ENCODE results near the gene SUN2.

The SUN2 gene

DNA sequence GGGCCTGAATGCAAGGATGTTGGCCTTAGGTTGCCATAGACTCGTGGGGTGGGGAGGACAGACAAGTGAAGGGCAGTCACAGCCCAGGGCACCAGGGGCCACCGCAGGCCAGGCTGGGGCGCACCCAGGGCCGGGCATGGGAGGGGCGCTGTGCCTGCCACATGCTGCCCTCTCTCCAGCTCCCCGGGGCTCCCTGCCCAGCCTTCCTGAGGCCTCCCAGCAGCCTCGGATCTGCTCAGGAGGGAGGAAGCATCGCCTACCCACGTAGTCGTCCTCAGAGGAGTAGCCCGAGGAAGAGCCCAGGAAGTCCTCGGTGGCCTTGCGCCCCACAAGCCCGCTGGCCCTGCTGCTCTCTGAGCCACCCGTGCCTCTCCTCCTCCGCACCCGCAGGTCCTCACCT is 5.2 kb downstream of the SUN2 start:
- Histone ChIP-seq H3K9ac (ENCODE audit: low read length) (no peak overlapping the region), H3K4me1 (ENCODE audit: control insufficient read depth, insufficient read depth, low read length) (peaks cover 13% of the 10 kb centered on the region), H3K9me3 (ENCODE audit: control insufficient read depth, low read length) (no peaks in the 10 kb centered on the region), H3K36me3 (ENCODE audit: control insufficient read depth, insufficient read depth, low read length, severe bottlenecking) (peaks cover 71% of the 10 kb centered on the region), H3K27me3 (replicated peaks; ENCODE audit: control insufficient read depth, insufficient read depth, low read length) (no peaks in the 10 kb centered on the region), H3K4me3 (ENCODE audit: low read length) (no peak overlapping the region)
- no peak for DNase-seq (ENCODE audit: low read depth)

DNA sequence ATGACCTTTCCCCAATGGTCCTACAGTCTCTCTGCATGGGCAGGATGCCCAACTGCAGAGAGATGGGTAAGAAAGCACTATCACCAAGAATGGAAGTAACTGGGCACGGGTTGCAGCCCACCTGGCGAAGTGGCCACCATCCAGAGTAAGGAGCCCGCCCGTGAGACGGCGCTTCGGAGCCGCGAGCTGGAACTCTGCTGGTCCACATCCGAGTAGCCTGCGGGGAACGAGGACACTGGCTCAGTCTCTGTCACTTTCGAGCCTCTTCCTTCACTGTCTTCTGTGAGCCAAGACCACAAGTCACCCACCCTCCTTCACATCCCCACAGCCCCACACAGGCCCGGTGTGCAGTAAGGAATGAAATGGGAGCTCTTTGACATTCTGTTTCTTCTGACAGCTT is 5.7 kb downstream of the SUN2 start:
- H3K4me1 ChIP-seq (ENCODE audit: control insufficient read depth, insufficient read depth, low read length), result peaks cover 12% of the 10 kb centered on the region
- no peak for DNase-seq (ENCODE audit: low read depth)
- H3K9me3 ChIP-seq (ENCODE audit: control insufficient read depth, low read length), result no peaks in the 10 kb centered on the region
- peaks cover 76% of the 10 kb centered on the region for H3K36me3 ChIP-seq (ENCODE audit: control insufficient read depth, insufficient read depth, low read length, severe bottlenecking)
- H3K27me3 ChIP-seq (replicated peaks; ENCODE audit: control insufficient read depth, insufficient read depth, low read length), result no peaks in the 10 kb centered on the region
- no peak overlapping the region for H3K4me3 ChIP-seq (ENCODE audit: low read length)
- no peak overlapping the region for H3K9ac ChIP-seq (ENCODE audit: low read length)

- Histone ChIP-seq H3K4me3 (ENCODE audit: low read length) (no peak overlapping the region), H3K36me3 (ENCODE audit: control insufficient read depth, insufficient read depth, low read length, severe bottlenecking) (peaks cover 91% of the 10 kb centered on the region), H3K9ac (ENCODE audit: low read length) (no peak overlapping the region), H3K9me3 (ENCODE audit: control insufficient read depth, low read length) (no peaks in the 10 kb centered on the region), H3K4me1 (ENCODE audit: control insufficient read depth, insufficient read depth, low read length) (peaks cover 3% of the 10 kb centered on the region), H3K27me3 (replicated peaks; ENCODE audit: control insufficient read depth, insufficient read depth, low read length) (no peaks in the 10 kb centered on the region)
- no peak for DNase-seq (ENCODE audit: low read depth)
Observed at GRCh38 chr22:38748487-38749136, 7.2 kb downstream of the SUN2 start.

DNA sequence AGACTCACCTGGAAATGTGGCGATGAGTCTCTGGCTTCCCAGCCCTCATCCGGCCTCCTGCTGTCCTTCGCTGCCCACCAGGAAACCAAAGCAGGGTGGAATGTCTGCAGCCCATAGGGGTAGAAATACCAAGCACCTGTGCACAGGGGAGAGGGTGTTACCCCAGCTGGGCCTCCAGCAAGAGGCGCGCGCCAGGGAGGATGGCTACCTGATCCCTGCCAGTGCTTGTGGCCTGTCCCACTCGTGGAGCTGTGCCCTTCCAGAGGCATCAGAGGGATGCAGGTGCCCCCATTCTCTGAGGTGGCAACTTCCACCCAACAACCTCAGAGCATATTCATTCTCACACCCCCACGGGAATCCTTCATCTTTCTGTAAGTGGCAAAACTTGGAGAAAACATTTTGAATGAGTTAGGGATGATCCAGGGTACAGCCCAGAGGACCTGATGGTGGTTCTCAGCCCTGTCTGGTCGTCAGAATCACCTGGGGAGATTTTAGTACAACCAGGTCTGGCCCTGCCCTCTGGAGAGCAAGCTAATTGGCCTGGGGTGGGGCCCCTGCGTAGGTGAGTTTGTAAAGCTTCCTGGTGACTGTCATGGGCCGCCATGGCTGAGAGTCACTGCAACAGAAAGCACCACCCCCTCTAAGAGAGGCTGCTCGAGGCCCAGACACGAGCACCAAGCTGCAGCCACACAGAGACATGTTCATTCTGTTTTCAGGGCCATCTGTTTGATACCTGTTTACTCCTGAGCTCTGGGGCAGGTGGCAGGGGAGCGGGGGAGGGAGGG is 9.9 kb downstream of the SUN2 start:
- H3K27me3 ChIP-seq (replicated peaks; ENCODE audit: control insufficient read depth, insufficient read depth, low read length), result no peaks in the 10 kb centered on the region
- H3K9me3 ChIP-seq (ENCODE audit: control insufficient read depth, low read length), result no peaks in the 10 kb centered on the region
- DNase-seq (ENCODE audit: low read depth), result no peak
- no peak overlapping the region for H3K9ac ChIP-seq (ENCODE audit: low read length)
- no peak overlapping the region for H3K4me3 ChIP-seq (ENCODE audit: low read length)
- peaks cover 96% of the 10 kb centered on the region for H3K36me3 ChIP-seq (ENCODE audit: control insufficient read depth, insufficient read depth, low read length, severe bottlenecking)
- H3K4me1 ChIP-seq (ENCODE audit: control insufficient read depth, insufficient read depth, low read length), result no peaks in the 10 kb centered on the region

DNA sequence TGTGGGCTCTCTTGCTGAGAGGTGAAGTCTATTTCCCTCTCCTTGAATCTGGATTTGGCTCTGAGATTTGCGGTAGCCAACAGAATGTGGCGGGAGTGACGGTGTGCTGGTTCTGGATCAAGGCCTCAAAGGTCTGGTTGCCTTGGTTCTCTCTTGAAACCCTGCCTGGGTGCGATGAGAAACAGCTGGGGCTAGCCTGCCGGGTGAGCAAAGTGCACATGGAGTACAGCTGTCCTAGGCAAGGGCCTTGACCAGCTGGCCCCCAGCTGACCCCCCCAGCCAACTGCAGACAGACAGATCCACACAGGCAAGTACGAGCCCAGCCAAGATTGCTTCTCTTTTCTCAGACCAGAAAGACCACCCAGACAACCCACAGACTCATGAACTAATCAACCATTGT is 10.8 kb downstream of the SUN2 start:
- H3K9me3 ChIP-seq (ENCODE audit: control insufficient read depth, low read length), result no peaks in the 10 kb centered on the region
- H3K4me3 ChIP-seq (ENCODE audit: low read length), result no peak overlapping the region
- no peaks in the 10 kb centered on the region for H3K4me1 ChIP-seq (ENCODE audit: control insufficient read depth, insufficient read depth, low read length)
- H3K27me3 ChIP-seq (replicated peaks; ENCODE audit: control insufficient read depth, insufficient read depth, low read length), result no peaks in the 10 kb centered on the region
- no peak for DNase-seq (ENCODE audit: low read depth)
- H3K9ac ChIP-seq (ENCODE audit: low read length), result no peak overlapping the region
- peaks cover 96% of the 10 kb centered on the region for H3K36me3 ChIP-seq (ENCODE audit: control insufficient read depth, insufficient read depth, low read length, severe bottlenecking)

- Histone ChIP-seq H3K4me3 (ENCODE audit: low read length) (no peak overlapping the region), H3K4me1 (ENCODE audit: control insufficient read depth, insufficient read depth, low read length) (no peaks in the 10 kb centered on the region), H3K36me3 (ENCODE audit: control insufficient read depth, insufficient read depth, low read length, severe bottlenecking) (peaks cover 96% of the 10 kb centered on the region), H3K27me3 (replicated peaks; ENCODE audit: control insufficient read depth, insufficient read depth, low read length) (no peaks in the 10 kb centered on the region), H3K9ac (ENCODE audit: low read length) (no peak overlapping the region), H3K9me3 (ENCODE audit: control insufficient read depth, low read length) (no peaks in the 10 kb centered on the region)
- DNase-seq (ENCODE audit: low read depth), result no peak
Observed at GRCh38 chr22:38742176-38742942, 13.4 kb downstream of the SUN2 start.

- H3K9ac ChIP-seq (ENCODE audit: low read length), result no peak overlapping the region
- H3K36me3 ChIP-seq (ENCODE audit: control insufficient read depth, insufficient read depth, low read length, severe bottlenecking), result peaks cover 100% of the 10 kb centered on the region
- no peaks in the 10 kb centered on the region for H3K27me3 ChIP-seq (replicated peaks; ENCODE audit: control insufficient read depth, insufficient read depth, low read length)
- no peak overlapping the region for H3K4me3 ChIP-seq (ENCODE audit: low read length)
- no peak for DNase-seq (ENCODE audit: low read depth)
- no peaks in the 10 kb centered on the region for H3K4me1 ChIP-seq (ENCODE audit: control insufficient read depth, insufficient read depth, low read length)
- H3K9me3 ChIP-seq (ENCODE audit: control insufficient read depth, low read length), result no peaks in the 10 kb centered on the region
Observed at GRCh38 chr22:38741576-38741975, 14.2 kb downstream of the SUN2 start.

DNA sequence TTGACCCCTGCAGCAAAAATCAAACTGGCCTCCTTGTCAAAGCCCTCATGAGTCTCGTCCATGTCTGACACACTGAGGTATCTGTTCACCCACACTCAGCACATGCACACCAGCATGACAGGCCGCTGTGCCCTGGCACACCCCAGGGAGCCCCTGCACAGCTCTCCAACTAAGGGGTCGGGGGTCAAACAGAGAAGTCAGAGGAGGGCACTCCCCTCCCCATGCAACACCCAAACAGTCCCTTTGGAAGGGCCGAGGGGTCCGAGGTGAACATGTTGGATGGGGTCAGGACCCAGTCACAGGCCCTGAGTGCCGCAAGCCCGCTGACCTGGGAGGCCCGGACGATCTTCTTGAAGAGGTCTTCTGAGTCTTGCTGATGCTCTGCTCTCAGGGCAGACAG is 14.6 kb downstream of the SUN2 start:
- no peak for DNase-seq (ENCODE audit: low read depth)
- Histone ChIP-seq H3K4me1 (ENCODE audit: control insufficient read depth, insufficient read depth, low read length) (no peaks in the 10 kb centered on the region), H3K9ac (ENCODE audit: low read length) (no peak overlapping the region), H3K36me3 (ENCODE audit: control insufficient read depth, insufficient read depth, low read length, severe bottlenecking) (peaks cover 100% of the 10 kb centered on the region), H3K4me3 (ENCODE audit: low read length) (no peak overlapping the region), H3K27me3 (replicated peaks; ENCODE audit: control insufficient read depth, insufficient read depth, low read length) (no peaks in the 10 kb centered on the region), H3K9me3 (ENCODE audit: control insufficient read depth, low read length) (no peaks in the 10 kb centered on the region)

- no peaks in the 10 kb centered on the region for H3K9me3 ChIP-seq (ENCODE audit: control insufficient read depth, low read length)
- no peak overlapping the region for H3K4me3 ChIP-seq (ENCODE audit: low read length)
- H3K4me1 ChIP-seq (ENCODE audit: control insufficient read depth, insufficient read depth, low read length), result no peaks in the 10 kb centered on the region
- H3K9ac ChIP-seq (ENCODE audit: low read length), result no peak overlapping the region
- no peak for DNase-seq (ENCODE audit: low read depth)
- no peaks in the 10 kb centered on the region for H3K27me3 ChIP-seq (replicated peaks; ENCODE audit: control insufficient read depth, insufficient read depth, low read length)
- H3K36me3 ChIP-seq (ENCODE audit: control insufficient read depth, insufficient read depth, low read length, severe bottlenecking), result peaks cover 100% of the 10 kb centered on the region
Observed at GRCh38 chr22:38740754-38741153, 15.0 kb downstream of the SUN2 start.

DNA sequence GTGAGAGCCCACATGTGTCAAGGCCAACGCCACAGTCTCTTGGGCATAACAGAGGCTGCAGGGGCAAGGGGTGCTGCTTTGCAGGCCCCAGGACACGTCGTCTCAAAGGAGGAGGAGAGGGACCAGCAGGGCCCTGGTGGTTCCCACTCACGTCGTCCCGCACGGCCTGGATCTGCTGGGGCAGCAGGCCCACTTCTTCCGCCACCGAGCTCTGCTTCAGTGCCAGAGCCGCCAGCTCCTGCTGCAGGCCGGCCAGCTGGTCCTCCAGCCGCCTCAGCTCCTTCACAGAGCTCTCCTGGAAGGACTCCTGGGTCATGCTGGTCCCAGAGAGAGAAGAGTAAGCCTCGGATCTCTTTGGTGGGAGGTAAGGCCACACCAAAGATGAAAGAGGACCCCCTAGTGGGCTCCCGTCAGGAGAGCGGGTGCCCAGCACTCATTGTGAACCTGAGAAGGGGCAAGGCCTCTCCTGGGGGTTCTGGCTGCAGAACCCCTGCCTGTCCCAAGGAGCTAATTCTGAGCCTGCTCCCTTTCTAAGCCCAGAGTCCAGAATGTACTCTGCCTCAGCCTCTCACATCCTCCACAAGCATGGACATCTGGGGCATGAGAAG is 15.6 kb downstream of the SUN2 start:
- H3K4me3 ChIP-seq (ENCODE audit: low read length), result no peak overlapping the region
- no peaks in the 10 kb centered on the region for H3K4me1 ChIP-seq (ENCODE audit: control insufficient read depth, insufficient read depth, low read length)
- H3K36me3 ChIP-seq (ENCODE audit: control insufficient read depth, insufficient read depth, low read length, severe bottlenecking), result peaks cover 97% of the 10 kb centered on the region
- H3K27me3 ChIP-seq (replicated peaks; ENCODE audit: control insufficient read depth, insufficient read depth, low read length), result no peaks in the 10 kb centered on the region
- H3K9me3 ChIP-seq (ENCODE audit: control insufficient read depth, low read length), result no peaks in the 10 kb centered on the region
- DNase-seq (ENCODE audit: low read depth), result no peak
- no peak overlapping the region for H3K9ac ChIP-seq (ENCODE audit: low read length)
